Activated naive CD4-positive, alpha-beta T cell treated with anti-CD3 and anti-CD28 coated beads for 36 hours (primary cell): ENCODE results near the gene RBBP8. TPM values are rescaled to one million over a fixed set of nuclear protein-coding genes. Genes with fewer than 3 reads are reported as not detected.
"Not testable (repeated sequence)": the region's sequence is repeated elsewhere in the genome, so short reads cannot be mapped to it uniquely, and the experiment has no call there.

Experiments
- CTCF ChIA-PET: fragments of 350-600 bp; sonication (Branson Sonifier 250); formaldehyde crosslinking; loops from one replicate; lab custom pipeline; 2021; ENCODE audit warnings: antibody characterized with exemption; lab: Charles Lee
- DNase-seq: peaks from one replicate; pipeline ENCODE4 v3.0.0-alpha.2; 2020
- H3K27ac Mint-ChIP-seq: one replicate; pipeline ENCODE4 v1.8.0; 2021; ENCODE audit warnings: mild to moderate bottlenecking, mixed read lengths
- H3K27me3 Mint-ChIP-seq: one replicate; pipeline ENCODE4 v1.8.0; 2021; ENCODE audit warnings: low read depth, mixed read lengths
- H3K36me3 Mint-ChIP-seq: one replicate; pipeline ENCODE4 v1.8.0; 2021; ENCODE audit warnings: low read depth, mixed read lengths
- H3K4me1 Mint-ChIP-seq: one replicate; pipeline ENCODE4 v1.8.0; 2021; ENCODE audit warnings: low read depth, mixed read lengths
- H3K4me3 Mint-ChIP-seq: one replicate; pipeline ENCODE4 v1.8.0; 2021; ENCODE audit warnings: mild to moderate bottlenecking, moderate library complexity, mixed read lengths
- H3K9me3 Mint-ChIP-seq: one replicate; pipeline ENCODE4 v1.8.0; 2021; ENCODE audit warnings: mixed read lengths
- intact Hi-C: fragments of 100-400 bp; cut with micrococcal nuclease; formaldehyde crosslinking; loops from one replicate; pipeline ENCODE4 v1.15.1; 2023
- total RNA-seq, 2 experiments: library from RNA; stranded (reverse); gene quantifications; one replicate each; pipeline ENCODE4 v1.2.3, GENCODE V29; 2021

Gene RBBP8
- 10 to 100 TPM; 77.7 to 83.7 TPM for total RNA-seq

- H3K36me3 Mint-ChIP-seq, result peaks cover 30% of the 10 kb centered on the region
- H3K9me3 Mint-ChIP-seq, result no peaks in the 10 kb centered on the region
- H3K27ac Mint-ChIP-seq, result peak within 1 kb of the TSS; percentile 93
- no peaks in the 10 kb centered on the region for H3K27me3 Mint-ChIP-seq
- peak; percentile 77 for DNase-seq
- intact Hi-C loops, result loop anchor here (1.0 to 5.0 kb wide), 7 partner anchors 45 to 1191 kb away; partner anchors contain the start of genes CABLES1, MIB1 and RIOK3
- CTCF ChIA-PET, result interaction anchor here (0.7 to 1.3 kb wide), 8 partner anchors 8 to 478 kb away, joined by 3 to 4 read pairs (median 3); no protein-coding TSS in a partner anchor
- H3K4me3 Mint-ChIP-seq, result peak within 1 kb of the TSS; percentile 85
- peaks cover 14% of the 10 kb centered on the region for H3K4me1 Mint-ChIP-seq
Observed at GRCh38 chr18:22933206-22933965, at the start of gene RBBP8. Gene RBBP8 (plus strand): TSS chr18:22933328. CDS start chr18:22936852, 3,524 bp downstream.

- H3K27me3 Mint-ChIP-seq, result peaks cover 24% of the 10 kb centered on the region
- CTCF ChIA-PET, result no interaction called here
Observed at GRCh38 chr18:22883827-22884226, 49.3 kb upstream of the RBBP8 start.

GRCh38 chr18:22885694-22886093 lies 47.4 kb upstream of the RBBP8 start:
- peaks cover 24% of the 10 kb centered on the region for H3K27me3 Mint-ChIP-seq
- H3K27ac Mint-ChIP-seq, H3K36me3 Mint-ChIP-seq, intact Hi-C loops, H3K4me3 Mint-ChIP-seq, H3K9me3 Mint-ChIP-seq, H3K4me1 Mint-ChIP-seq, DNase-seq, CTCF ChIA-PET: not testable (repeated sequence)

More at GRCh38 chr18:22883827-22884226, 49.3 kb upstream of the RBBP8 start:
- Mint-ChIP-seq H3K4me3 (no peak overlapping the region), H3K27ac (no peak overlapping the region), H3K4me1 (no peaks in the 10 kb centered on the region), H3K36me3 (no peaks in the 10 kb centered on the region), H3K9me3 (peaks cover 3% of the 10 kb centered on the region)
- intact Hi-C loops, result no loop called here
- DNase-seq, result no peak

- intact Hi-C loops, result no loop called here
- no peak overlapping the region for H3K4me3 Mint-ChIP-seq
- H3K27ac Mint-ChIP-seq, result no peak overlapping the region
- H3K4me1 Mint-ChIP-seq, result no peaks in the 10 kb centered on the region
- no peaks in the 10 kb centered on the region for H3K36me3 Mint-ChIP-seq
- peaks cover 6% of the 10 kb centered on the region for H3K9me3 Mint-ChIP-seq
- CTCF ChIA-PET, result no interaction called here
- peaks cover 8% of the 10 kb centered on the region for H3K27me3 Mint-ChIP-seq
- DNase-seq, result no peak
Observed at GRCh38 chr18:22899421-22899820, 33.7 kb upstream of the RBBP8 start.

- no peak overlapping the region for H3K4me3 Mint-ChIP-seq
- peaks cover 8% of the 10 kb centered on the region for H3K27me3 Mint-ChIP-seq
- H3K9me3 Mint-ChIP-seq, result peaks cover 4% of the 10 kb centered on the region
- no peak overlapping the region for H3K27ac Mint-ChIP-seq
- CTCF ChIA-PET, result no interaction called here
- DNase-seq, result no peak
- intact Hi-C loops, result loop anchor here (10.0 kb wide), 1 partner anchor 46 kb away; no protein-coding TSS in a partner anchor
- H3K36me3 Mint-ChIP-seq, result no peaks in the 10 kb centered on the region
- H3K4me1 Mint-ChIP-seq, result no peaks in the 10 kb centered on the region
Observed at GRCh38 chr18:22900558-22901238, 32.4 kb upstream of the RBBP8 start.

GRCh38 chr18:22902093-22902492 lies 31.0 kb upstream of the RBBP8 start:
- DNase-seq, result no peak
- Mint-ChIP-seq H3K27me3 (peaks cover 7% of the 10 kb centered on the region), H3K27ac (no peak overlapping the region), H3K4me1 (no peaks in the 10 kb centered on the region), H3K9me3 (peaks cover 4% of the 10 kb centered on the region), H3K36me3 (no peaks in the 10 kb centered on the region), H3K4me3 (no peak overlapping the region)
- intact Hi-C loops, result loop anchor here (10.0 kb wide), 1 partner anchor 47 kb away; no protein-coding TSS in a partner anchor
- CTCF ChIA-PET, result no interaction called here

- H3K9me3 Mint-ChIP-seq, H3K4me1 Mint-ChIP-seq, H3K27me3 Mint-ChIP-seq, CTCF ChIA-PET, H3K4me3 Mint-ChIP-seq, DNase-seq, H3K27ac Mint-ChIP-seq, H3K36me3 Mint-ChIP-seq: not testable (repeated sequence)
- intact Hi-C loops, result loop anchor here (10.0 kb wide), 1 partner anchor 48 kb away; no protein-coding TSS in a partner anchor
Observed at GRCh38 chr18:22903248-22903647, 29.9 kb upstream of the RBBP8 start.

- CTCF ChIA-PET, result no interaction called here
- no peak for DNase-seq
- Mint-ChIP-seq H3K27me3 (peaks cover 12% of the 10 kb centered on the region), H3K27ac (no peak overlapping the region), H3K36me3 (no peaks in the 10 kb centered on the region), H3K4me1 (no peaks in the 10 kb centered on the region), H3K4me3 (no peak overlapping the region), H3K9me3 (no peaks in the 10 kb centered on the region)
- intact Hi-C loops, result no loop called here
Observed at GRCh38 chr18:22912149-22912548, 21.0 kb upstream of the RBBP8 start.

- DNase-seq, result no peak
- no peaks in the 10 kb centered on the region for H3K9me3 Mint-ChIP-seq
- no peaks in the 10 kb centered on the region for H3K36me3 Mint-ChIP-seq
- H3K27ac Mint-ChIP-seq, result no peak overlapping the region
- CTCF ChIA-PET, result no interaction called here
- H3K27me3 Mint-ChIP-seq, result peaks cover 12% of the 10 kb centered on the region
- intact Hi-C loops, result no loop called here
- H3K4me3 Mint-ChIP-seq, result no peak overlapping the region
- H3K4me1 Mint-ChIP-seq, result no peaks in the 10 kb centered on the region
Observed at GRCh38 chr18:22912835-22913234, 20.3 kb upstream of the RBBP8 start.

- intact Hi-C loops, result no loop called here
- H3K4me1 Mint-ChIP-seq, result no peaks in the 10 kb centered on the region
- CTCF ChIA-PET, result no interaction called here
- no peaks in the 10 kb centered on the region for H3K9me3 Mint-ChIP-seq
- no peak overlapping the region for H3K4me3 Mint-ChIP-seq
- DNase-seq, result no peak
- H3K27me3 Mint-ChIP-seq, result peaks cover 10% of the 10 kb centered on the region
- no peaks in the 10 kb centered on the region for H3K36me3 Mint-ChIP-seq
- no peak overlapping the region for H3K27ac Mint-ChIP-seq
Observed at GRCh38 chr18:22913861-22914260, 19.3 kb upstream of the RBBP8 start.

- DNase-seq, result no peak
- H3K9me3 Mint-ChIP-seq, result no peaks in the 10 kb centered on the region
- no peak overlapping the region for H3K4me3 Mint-ChIP-seq
- H3K4me1 Mint-ChIP-seq, result no peaks in the 10 kb centered on the region
- intact Hi-C loops, result no loop called here
- peaks cover 10% of the 10 kb centered on the region for H3K27me3 Mint-ChIP-seq
- H3K27ac Mint-ChIP-seq, result no peak overlapping the region
- no peaks in the 10 kb centered on the region for H3K36me3 Mint-ChIP-seq
- CTCF ChIA-PET, result interaction anchor here (1.0 kb wide), 1 partner anchor 15 kb away, joined by 3 read pairs; no protein-coding TSS in a partner anchor
Observed at GRCh38 chr18:22914633-22915032, 18.5 kb upstream of the RBBP8 start.

- CTCF ChIA-PET, result interaction anchor here (1.0 kb wide), 1 partner anchor 14 kb away, joined by 3 read pairs; no protein-coding TSS in a partner anchor
- intact Hi-C loops, result no loop called here
- peaks cover 7% of the 10 kb centered on the region for H3K27me3 Mint-ChIP-seq
- H3K4me3 Mint-ChIP-seq, result no peak overlapping the region
- no peak for DNase-seq
- no peak overlapping the region for H3K27ac Mint-ChIP-seq
- H3K4me1 Mint-ChIP-seq, result no peaks in the 10 kb centered on the region
- no peaks in the 10 kb centered on the region for H3K9me3 Mint-ChIP-seq
- no peaks in the 10 kb centered on the region for H3K36me3 Mint-ChIP-seq
Observed at GRCh38 chr18:22915337-22915736, 17.8 kb upstream of the RBBP8 start.
